GM19467 (cell line): Measurements from ENCODE around the gene ZNF708.
"Not testable (repeated sequence)": the region's sequence is repeated elsewhere in the genome, so short reads cannot be mapped to it uniquely, and the experiment has no call there.

Experiments used
- ATAC-seq: cut with Tn5 transposase; IDR thresholded peaks from one replicate; pipeline ENCODE4 v1.9.1; 2021; ENCODE audit warnings: mild to moderate bottlenecking, moderate library complexity; ENCODE audit not compliant: unreplicated experiment

Gene ZNF708

GRCh38 chr19:21328885-21329605 lies at the start of gene ZNF708:
Gene ZNF708, minus strand, starts transcription at chr19:21329410. Its CDS starts 198 bp downstream, at chr19:21329212.
- ATAC-seq: peak; percentile 99

GRCh38 chr19:21362291-21362690 lies 33.1 kb upstream of the ZNF708 start:
- no peak for ATAC-seq

GRCh38 chr19:21358768-21359451 lies 29.7 kb upstream of the ZNF708 start, which contains the start of gene ZNF738:
Gene ZNF738, plus strand, starts transcription at chr19:21359000. Its CDS starts 141 bp downstream, at chr19:21359141.
- peak; percentile 93 for ATAC-seq

- no peak for ATAC-seq
Observed at GRCh38 chr19:21352830-21353229, 23.6 kb upstream of the ZNF708 start.

GRCh38 chr19:21344841-21345240 lies 15.6 kb upstream of the ZNF708 start:
- ATAC-seq: not testable (repeated sequence)

GRCh38 chr19:21335721-21336120 lies 6.5 kb upstream of the ZNF708 start:
- no peak for ATAC-seq

- no peak for ATAC-seq
Observed at GRCh38 chr19:21328406-21328805, 804 bp downstream of the ZNF708 start.

GRCh38 chr19:21326169-21326568 lies 3.0 kb downstream of the ZNF708 start:
- ATAC-seq: no peak

- ATAC-seq: no peak
Observed at GRCh38 chr19:21323000-21323399, 6.2 kb downstream of the ZNF708 start.

GRCh38 chr19:21322528-21322927 lies 6.7 kb downstream of the ZNF708 start:
- ATAC-seq: no peak

- no peak for ATAC-seq
Observed at GRCh38 chr19:21321996-21322395, 7.2 kb downstream of the ZNF708 start.

GRCh38 chr19:21321134-21321533 lies 8.1 kb downstream of the ZNF708 start:
- ATAC-seq: no peak

- no peak for ATAC-seq
Observed at GRCh38 chr19:21317821-21318220, 11.4 kb downstream of the ZNF708 start.

- ATAC-seq: no peak
Observed at GRCh38 chr19:21314676-21315075, 14.5 kb downstream of the ZNF708 start.

GRCh38 chr19:21312807-21313206 lies 16.4 kb downstream of the ZNF708 start:
- ATAC-seq: not testable (repeated sequence)

GRCh38 chr19:21308773-21309172 lies 20.4 kb downstream of the ZNF708 start:
- no peak for ATAC-seq

GRCh38 chr19:21306881-21307479 lies 22.2 kb downstream of the ZNF708 start:
- not testable (repeated sequence) for ATAC-seq

- ATAC-seq: not testable (repeated sequence)
Observed at GRCh38 chr19:21293768-21294167, 35.4 kb downstream of the ZNF708 start.

GRCh38 chr19:21269813-21270212 lies 59.4 kb downstream of the ZNF708 start:
- no peak for ATAC-seq

GRCh38 chr19:21264891-21265290 lies 64.3 kb downstream of the ZNF708 start:
- ATAC-seq: no peak

- ATAC-seq: no peak
Observed at GRCh38 chr19:21264416-21264815, 64.8 kb downstream of the ZNF708 start.
